HG02610 (cell line): ENCODE measurements around the gene MANBA.

Experiments used
- ATAC-seq: cut with Tn5 transposase; IDR thresholded peaks from one replicate; pipeline ENCODE4 v1.9.1; 2021; ENCODE audit warnings: mild to moderate bottlenecking, moderate library complexity; ENCODE audit not compliant: unreplicated experiment

MANBA gene

DNA sequence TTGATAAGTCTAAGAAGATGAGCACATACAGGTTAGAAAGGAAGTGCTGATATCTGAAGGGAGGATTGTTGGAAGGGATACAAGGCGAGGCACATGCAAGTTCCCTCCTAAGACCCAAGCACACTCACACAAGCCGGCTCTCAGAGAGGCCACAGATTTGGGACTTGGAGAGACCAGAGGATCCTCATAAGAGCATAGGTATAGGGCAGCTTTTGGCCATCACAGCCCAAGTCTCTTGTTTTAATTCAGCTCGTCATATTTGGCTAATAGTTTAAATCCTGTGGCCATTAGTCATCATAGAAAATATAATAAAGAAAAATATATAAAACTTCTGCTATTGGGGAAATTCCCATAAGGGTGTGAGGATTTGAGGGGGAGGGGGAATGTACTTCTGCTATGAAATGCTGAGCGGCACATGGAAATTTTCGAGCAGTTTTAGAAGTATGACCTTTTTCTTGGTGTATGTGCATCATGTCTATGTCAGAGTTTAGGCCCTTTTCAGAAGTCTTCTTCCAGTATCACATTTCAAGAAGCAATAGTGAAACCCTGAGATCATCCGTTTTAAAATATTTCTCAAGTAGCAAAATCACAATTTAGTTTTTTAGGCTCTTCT lies 161.9 kb downstream of the MANBA start:
- ATAC-seq, result peak; percentile 39

DNA sequence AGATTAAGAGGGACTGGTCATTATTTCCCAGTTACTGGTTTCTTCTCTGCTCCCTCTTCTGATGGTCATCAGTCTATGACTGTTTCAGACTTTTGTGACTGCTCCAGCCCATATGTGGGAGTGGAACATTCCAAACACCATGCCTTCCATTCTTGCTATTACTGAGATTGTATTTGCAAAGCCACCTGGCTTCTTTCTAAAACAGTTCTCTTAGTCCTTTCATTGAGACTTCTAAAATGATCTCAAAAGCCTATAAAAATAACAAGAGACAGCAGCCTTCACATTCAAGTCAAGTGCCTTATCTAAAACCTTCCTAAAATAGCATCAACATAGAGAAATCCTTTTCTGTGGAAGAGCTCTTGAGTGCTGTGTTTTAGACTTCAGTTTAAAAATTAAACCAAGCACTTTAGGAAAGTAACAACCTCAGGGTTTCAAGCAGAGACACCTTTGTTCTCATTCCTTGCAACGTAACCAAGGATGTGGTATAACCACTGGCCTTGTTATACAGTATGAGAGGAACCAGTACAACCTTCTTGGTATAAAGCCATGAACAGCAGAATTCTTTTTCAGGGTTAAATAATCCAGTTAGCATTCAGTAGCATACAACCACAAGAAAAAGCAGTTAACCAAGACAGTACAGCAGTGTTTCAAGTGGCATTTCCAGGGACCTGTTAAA lies 162.5 kb downstream of the MANBA start:
- peak; percentile 71 for ATAC-seq

DNA sequence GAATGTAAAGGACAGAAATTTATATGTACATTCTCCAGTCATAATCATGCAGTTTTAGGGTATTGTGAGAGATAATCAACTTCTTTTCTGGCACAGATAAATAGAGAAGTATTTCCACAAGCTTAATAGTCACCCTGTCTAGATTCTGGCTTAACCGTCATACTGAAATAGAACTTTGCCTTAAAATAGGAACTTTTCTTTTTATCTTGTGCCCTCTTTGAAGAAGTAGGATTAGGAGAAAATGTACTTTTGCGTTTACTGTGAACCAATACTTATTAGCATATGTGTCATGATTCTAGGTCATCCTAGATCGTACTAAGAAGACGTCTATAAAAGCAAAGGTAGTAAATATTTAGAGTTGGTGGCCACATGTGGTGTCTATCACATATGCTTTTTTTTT lies 164.2 kb downstream of the MANBA start:
- ATAC-seq, result no peak

DNA sequence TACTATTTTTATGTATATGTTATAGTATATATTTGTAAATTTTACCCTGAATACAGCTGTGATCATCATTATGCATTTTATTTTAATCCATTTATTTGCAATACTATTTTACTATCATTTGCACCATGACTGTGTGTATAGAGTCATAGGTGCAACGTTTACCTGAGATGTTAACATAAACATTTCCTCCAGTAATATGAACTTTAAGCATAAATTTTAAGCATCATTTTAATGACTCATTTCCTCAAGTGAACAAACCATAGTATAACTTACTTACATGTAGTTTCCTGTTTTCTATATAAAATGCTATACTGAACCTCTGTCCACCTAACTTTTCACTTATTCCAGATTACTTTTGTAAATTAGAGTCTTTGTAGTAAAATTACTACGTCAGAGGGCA lies 166.8 kb downstream of the MANBA start:
- no peak for ATAC-seq

DNA sequence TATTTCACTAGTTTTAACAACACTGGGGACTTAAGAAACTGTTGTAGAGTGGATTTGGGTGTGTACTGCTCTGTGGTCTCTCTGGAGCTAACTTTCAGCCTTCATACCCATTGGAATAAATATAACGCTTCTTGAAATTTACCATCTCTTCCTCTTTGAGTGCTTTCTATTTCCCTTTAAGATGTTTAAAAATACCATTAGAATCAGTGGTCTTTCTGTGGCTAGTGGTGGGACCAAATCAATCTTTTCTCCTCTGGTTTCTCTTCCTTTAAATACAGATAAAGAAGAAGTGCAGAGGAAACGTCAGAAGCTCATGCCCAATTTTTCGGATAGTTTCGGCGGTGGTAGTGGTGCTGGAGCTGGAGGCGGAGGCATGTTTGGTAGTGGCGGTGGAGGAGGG lies 167.6 kb downstream of the MANBA start:
- ATAC-seq, result no peak

DNA sequence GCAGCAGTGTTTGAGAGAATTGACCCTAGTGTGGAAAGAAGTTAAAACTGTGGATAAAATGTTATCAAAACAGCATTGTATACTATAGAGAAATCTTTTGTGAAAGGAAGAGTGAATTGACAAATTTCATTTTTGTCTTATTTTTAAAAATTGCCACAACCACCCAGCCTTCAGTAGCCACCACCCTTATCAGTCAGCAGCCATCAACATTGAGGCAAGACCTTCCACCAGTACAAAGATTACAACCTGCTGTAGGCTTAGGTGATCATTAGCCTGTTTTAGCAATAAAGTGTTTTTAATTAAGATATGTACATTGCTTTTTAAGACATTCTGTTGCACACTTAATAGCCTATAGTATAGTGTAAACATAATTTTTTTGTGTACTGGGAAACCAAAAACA lies 168.5 kb downstream of the MANBA start:
- ATAC-seq, result no peak

DNA sequence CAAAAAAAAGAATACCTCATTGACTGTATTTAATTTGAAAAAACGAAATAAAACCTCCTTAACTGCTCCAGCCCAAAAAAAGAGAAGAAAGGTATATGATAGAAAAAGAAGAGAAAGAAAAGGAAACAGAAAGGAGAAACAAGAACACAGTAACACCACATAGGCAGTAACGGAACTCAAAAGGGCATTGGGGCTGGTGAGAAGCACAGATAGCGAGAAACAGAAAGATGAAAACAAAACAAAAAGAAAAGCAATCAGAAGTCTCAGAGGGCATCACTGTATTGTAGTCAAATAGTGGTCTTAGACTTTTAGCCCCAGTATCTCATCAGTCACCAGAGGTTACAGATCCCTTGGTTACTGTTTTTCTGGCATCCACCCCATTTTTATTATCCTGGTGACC lies 171.0 kb downstream of the MANBA start:
- ATAC-seq, result no peak

DNA sequence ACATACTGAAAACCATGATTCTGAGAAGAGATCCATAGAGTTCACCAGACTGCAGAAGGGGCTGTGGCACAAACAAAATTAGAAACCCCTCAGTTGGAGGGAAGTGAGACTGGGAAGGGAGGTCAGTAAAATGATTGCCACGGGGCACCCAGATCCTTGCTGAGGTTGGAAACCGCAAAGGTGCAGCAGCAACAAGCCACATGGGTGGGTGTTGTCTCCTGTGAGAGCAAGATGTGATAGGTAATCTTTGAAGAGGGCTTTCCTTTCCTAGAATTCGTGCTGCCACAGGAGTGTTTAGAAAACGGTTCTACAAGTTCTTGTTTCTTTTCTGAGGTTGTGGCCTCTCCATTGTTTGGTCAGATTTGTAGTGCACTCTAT lies 174.1 kb downstream of the MANBA start:
- ATAC-seq, result peak; percentile 32

DNA sequence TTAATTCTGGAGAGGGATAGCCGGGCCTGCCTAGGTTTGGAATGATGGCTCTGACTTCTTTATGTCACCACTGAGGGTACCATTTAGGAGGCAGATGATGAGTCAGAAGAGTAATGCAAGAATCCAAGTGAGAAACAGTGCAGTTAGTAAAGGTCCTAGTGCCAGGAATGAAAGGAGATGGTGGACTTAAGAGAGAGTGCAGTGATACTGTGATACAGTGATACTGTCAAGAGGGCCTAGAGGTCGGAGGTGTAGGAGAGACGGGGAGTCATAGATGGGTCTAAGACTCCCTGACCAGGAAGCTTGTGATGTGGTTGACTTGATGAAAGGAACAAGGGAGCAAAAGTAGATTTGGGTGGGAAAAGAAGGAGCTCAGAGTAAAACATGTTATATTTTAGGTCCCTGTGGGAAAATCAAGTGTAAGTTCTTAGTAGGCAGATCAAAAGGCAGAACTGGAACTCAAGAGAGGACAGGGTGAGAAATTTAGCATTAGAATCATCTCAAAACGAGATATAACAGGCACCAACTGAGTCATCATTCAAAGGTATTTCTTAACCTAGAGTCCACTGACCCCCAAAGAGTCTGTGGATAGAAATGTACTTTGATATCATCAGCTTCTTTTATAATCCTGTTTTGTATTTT lies 174.6 kb downstream of the MANBA start:
- peak; percentile 81 for ATAC-seq

DNA sequence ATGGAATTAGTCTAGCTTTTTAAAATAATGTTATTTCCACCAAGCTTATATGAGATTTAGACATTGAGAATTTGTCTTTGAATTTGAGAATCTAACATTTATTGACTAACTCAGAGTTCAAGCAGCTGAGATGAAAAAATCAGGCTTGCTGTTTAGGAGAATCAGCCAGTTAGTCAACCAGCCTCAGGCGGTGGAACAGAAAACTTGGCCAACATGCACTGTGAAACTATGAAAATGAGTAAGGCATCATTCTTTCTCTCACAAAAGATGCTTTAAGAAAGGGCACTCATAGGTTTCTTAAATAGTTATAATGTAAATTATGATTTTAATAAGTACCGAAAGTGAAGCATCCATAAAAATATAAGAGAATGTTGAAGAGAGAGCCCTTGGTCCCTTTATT lies 175.4 kb downstream of the MANBA start:
- ATAC-seq, result peak; percentile 31

DNA sequence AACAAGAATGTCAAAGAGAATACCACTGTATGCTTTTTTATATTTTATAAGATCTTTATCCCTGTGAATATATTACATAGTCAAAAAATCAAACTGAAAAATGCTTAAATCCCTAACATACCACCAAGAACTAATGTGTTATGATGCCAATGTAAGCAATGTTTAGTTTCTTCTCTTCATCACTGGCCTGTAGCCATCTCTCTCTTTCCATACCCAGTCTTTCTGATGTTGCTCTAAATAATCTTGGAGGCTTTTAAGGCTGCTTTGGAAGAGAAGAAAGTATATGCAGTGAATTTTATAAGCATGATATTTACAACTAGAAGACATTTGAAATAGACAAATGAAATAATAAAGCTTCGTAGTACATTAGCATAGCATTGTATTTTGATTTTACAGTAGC lies 176.7 kb downstream of the MANBA start:
- no peak for ATAC-seq
